ENCODE measurements around the gene GALNT10. TPM values are rescaled to one million over a fixed set of nuclear protein-coding genes. Genes with fewer than 3 reads are reported as not detected.

Gene GALNT10
- total and polyA plus RNA-seq, 2 of the 4 experiments (the other 2 are of a cell fraction) = 46.2 to 67.0 TPM

DNA sequence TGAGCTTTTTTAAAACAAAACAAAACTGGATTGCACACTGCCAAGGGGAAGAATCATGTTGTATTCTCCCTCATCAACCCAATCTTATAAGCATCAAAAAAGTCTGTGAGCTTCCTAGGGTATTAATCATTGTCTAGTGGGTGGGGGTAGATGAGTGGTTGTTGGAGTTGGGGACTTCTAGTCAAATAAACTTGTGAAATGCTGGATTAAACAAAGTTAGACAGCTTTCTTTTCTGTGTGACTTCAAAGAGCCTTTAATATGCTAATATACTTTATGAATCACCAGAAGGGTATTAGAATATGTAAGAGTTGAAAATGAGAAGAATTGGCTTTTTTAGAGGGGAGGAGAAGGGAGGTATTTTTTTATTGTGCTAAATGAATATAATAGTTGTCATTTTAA lies 87.7 kb downstream of the GALNT10 start:
- peak; percentile 19 for DNase-seq
- dilution Hi-C loops (cut with HindIII; ENCODE audit: low sequenced_read_pairs, unreplicated experiment) = no loop called here
- no peak overlapping the region for H4K5ac ChIP-seq (ENCODE audit: low read depth, low read length)
- 0 out of 2 replicates have a peak, but pooled peaks have one; percentile 3 for TF ChIP-seq FOS (IDR thresholded peaks at IDR 0.05; ENCODE audit: low read depth, low read length)
- no peak for TF ChIP-seq CTCF (conservative IDR thresholded peaks at IDR 0.05; ENCODE audit: low read depth, low read length)
- H3K27me3 ChIP-seq (ENCODE audit: control insufficient read depth, insufficient read depth, low read length) = no peaks in the 10 kb centered on the region
- H3K18ac ChIP-seq (ENCODE audit: low read depth, low read length) = peak overlapping the region; percentile 84
- peak; percentile 18 for ATAC-seq (ENCODE audit: low read depth)
- no peak overlapping the region for H3K4me3 ChIP-seq (ENCODE audit: insufficient read depth, low read depth, low read length)
- no peak overlapping the region for H2BK15ac ChIP-seq (ENCODE audit: low read depth, low read length)
- H3K9ac ChIP-seq (ENCODE audit: low read depth, low read length) = no peak overlapping the region
- H2BK20ac ChIP-seq (ENCODE audit: low read depth, low read length) = no peak overlapping the region
- no peak overlapping the region for H2AK5ac ChIP-seq (ENCODE audit: low read depth, low read length)
- H3K79me1 ChIP-seq (ENCODE audit: low read depth in 1 of 2, low read length in 2 of 2) = peaks cover 7 to 54% of the 10 kb centered on the region in 2 experiments; a peak in 3 of 4 replicates
- peak overlapping the region in 1 of 2 experiments; percentile 18; a peak in 1 of 4 replicates for H4K8ac ChIP-seq (ENCODE audit: low read depth in 2 of 2, low read length in 2 of 2)
- H3K23ac ChIP-seq (ENCODE audit: low read depth, low read length) = 0 out of 2 replicates have a peak overlapping the region, but pooled peaks have one; percentile 10
- no peaks in the 10 kb centered on the region for H3K9me3 ChIP-seq (ENCODE audit: control insufficient read depth, insufficient read depth, low read length)
- H2BK120ac ChIP-seq (ENCODE audit: low read depth, low read length) = no peak overlapping the region
- no peak overlapping the region for H3K4ac ChIP-seq (ENCODE audit: low read depth, low read length)
- H3K36me3 ChIP-seq (ENCODE audit: control insufficient read depth, insufficient read depth, low read length) = no peaks in the 10 kb centered on the region
- ChIA-PET POLR2A (ENCODE audit: unreplicated experiment) (no interaction called here), CTCF (interaction anchor here (2.0 kb wide), 1 partner anchor 30 kb away, joined by 4 read pairs; no protein-coding TSS in a partner anchor)
- peaks cover 22% of the 10 kb centered on the region for H3K4me1 ChIP-seq (ENCODE audit: control insufficient read depth, insufficient read depth, low read length)
- H3K56ac ChIP-seq (ENCODE audit: extremely low read depth, insufficient read depth, low read length) = no peak overlapping the region
- H3K9me1 ChIP-seq (ENCODE audit: insufficient read depth, low read length) = peaks cover 17% of the 10 kb centered on the region
- H2BK5ac ChIP-seq (ENCODE audit: low read depth, low read length, poor library complexity, severe bottlenecking) = peak overlapping the region; percentile 30
- in situ Hi-C loops (cut with MboI; ENCODE audit: low sequenced_read_pairs) = no loop called here
- no peak overlapping the region for H2AK9ac ChIP-seq (replicated peaks; ENCODE audit: low read depth, low read length, poor library complexity)
- no peak overlapping the region for H2AFZ ChIP-seq (replicated peaks; ENCODE audit: low read length, poor library complexity)
- H3K27ac ChIP-seq (ENCODE audit: insufficient read depth, low read length) = no peak overlapping the region
- peak overlapping the region; percentile 33; the same call in 1 of the 2 replicates for H3K4me2 ChIP-seq (ENCODE audit: low read depth, low read length)
- peaks cover 4% of the 10 kb centered on the region; the same call in 1 of the 2 replicates for H4K20me1 ChIP-seq (ENCODE audit: insufficient read depth, low read length)
- intact Hi-C loops (cut with micrococcal nuclease) = loop anchor here (5.0 kb wide), 1 partner anchor 114 kb away; no protein-coding TSS in a partner anchor
- no peak overlapping the region for H4K91ac ChIP-seq (ENCODE audit: insufficient read depth, low read depth, low read length)
- BruUV-seq (replicated peaks) = no TSS peak
- H3K14ac ChIP-seq (replicated peaks; ENCODE audit: low read depth, low read length) = no peak overlapping the region

Measured in IMR-90 (cell line).